ENCODE data around the gene CCDC93.

GRCh38 chr2:118044103-118044716 is 30.3 kb upstream of the CCDC93 start:
- TF ChIP-seq, protein P1, sequence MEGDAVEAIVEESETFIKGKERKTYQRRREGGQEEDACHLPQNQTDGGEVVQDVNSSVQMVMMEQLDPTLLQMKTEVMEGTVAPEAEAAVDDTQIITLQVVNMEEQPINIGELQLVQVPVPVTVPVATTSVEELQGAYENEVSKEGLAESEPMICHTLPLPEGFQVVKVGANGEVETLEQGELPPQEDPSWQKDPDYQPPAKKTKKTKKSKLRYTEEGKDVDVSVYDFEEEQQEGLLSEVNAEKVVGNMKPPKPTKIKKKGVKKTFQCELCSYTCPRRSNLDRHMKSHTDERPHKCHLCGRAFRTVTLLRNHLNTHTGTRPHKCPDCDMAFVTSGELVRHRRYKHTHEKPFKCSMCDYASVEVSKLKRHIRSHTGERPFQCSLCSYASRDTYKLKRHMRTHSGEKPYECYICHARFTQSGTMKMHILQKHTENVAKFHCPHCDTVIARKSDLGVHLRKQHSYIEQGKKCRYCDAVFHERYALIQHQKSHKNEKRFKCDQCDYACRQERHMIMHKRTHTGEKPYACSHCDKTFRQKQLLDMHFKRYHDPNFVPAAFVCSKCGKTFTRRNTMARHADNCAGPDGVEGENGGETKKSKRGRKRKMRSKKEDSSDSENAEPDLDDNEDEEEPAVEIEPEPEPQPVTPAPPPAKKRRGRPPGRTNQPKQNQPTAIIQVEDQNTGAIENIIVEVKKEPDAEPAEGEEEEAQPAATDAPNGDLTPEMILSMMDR (IDR thresholded peaks at IDR 0.05), result no peak
- no peak for TF ChIP-seq POLR2A (IDR thresholded peaks at IDR 0.05)
- TF ChIP-seq EP300 (IDR thresholded peaks at IDR 0.05), result no peak
- TF ChIP-seq POLR2AphosphoS5 (IDR thresholded peaks at IDR 0.05), result no peak
